Natural killer cell (primary cell): Measurements from ENCODE around the gene PIH1D1. TPM values are rescaled to one million over a fixed set of nuclear protein-coding genes. Genes with fewer than 3 reads are reported as not detected.

ENCODE experiments used
- ATAC-seq, 3 donors: fragments of 150-1000 bp in 2 of 3; fragments of 200-7000 bp in 1 of 3; cut with Tn5 transposase; 1 replicate in 1 of 3; 2 replicates in 2 of 3; pipeline ENCODE4 v1.10.0; 2021; ENCODE audit warnings: mild to moderate bottlenecking in 2 of 3, moderate library complexity in 2 of 3
- DNase-seq, 2 donors: peaks; one replicate each; pipeline versions ENCODE4 v3.0.0 to v3.0.0-alpha.2; 2013 to 2021; ENCODE audit warnings: mixed read lengths in 1 of 2
- H3K27ac ChIP-seq: one replicate; pipeline ENCODE4 v1.5.1; 2013; ENCODE audit warnings: mild to moderate bottlenecking, low read length
- H3K27me3 ChIP-seq: one replicate; pipeline ENCODE4 v1.6.1; 2013; ENCODE audit warnings: low read length; ENCODE audit not compliant: control insufficient read depth, insufficient read depth
- H3K36me3 ChIP-seq: one replicate; pipeline ENCODE4 v1.6.1; 2013; ENCODE audit warnings: low read length; ENCODE audit not compliant: control insufficient read depth, insufficient read depth
- H3K4me1 ChIP-seq: one replicate; pipeline ENCODE4 v1.6.1; 2013; ENCODE audit warnings: low read length; ENCODE audit not compliant: control insufficient read depth, insufficient read depth
- H3K4me3 ChIP-seq: one replicate; pipeline ENCODE4 v1.5.1; 2013; ENCODE audit warnings: low read length
- H3K9me3 ChIP-seq: one replicate; pipeline ENCODE4 v1.6.1; 2013; ENCODE audit warnings: low read length; ENCODE audit not compliant: control insufficient read depth, insufficient read depth
- H3K27ac Mint-ChIP-seq, 2 donors: one replicate each; pipeline ENCODE4 v1.8.0; 2022; ENCODE audit warnings: mild to moderate bottlenecking in 2 of 2, mixed read lengths in 2 of 2, moderate library complexity in 1 of 2
- H3K27me3 Mint-ChIP-seq, 2 donors: one replicate each; pipeline ENCODE4 v1.8.0; 2022; ENCODE audit warnings: low read depth in 2 of 2, mixed read lengths in 2 of 2
- H3K36me3 Mint-ChIP-seq: one replicate; pipeline ENCODE4 v1.8.0; 2022; ENCODE audit warnings: mixed read lengths
- H3K4me1 Mint-ChIP-seq, 2 donors: one replicate each; pipeline ENCODE4 v1.8.0; 2022; ENCODE audit warnings: mixed read lengths in 2 of 2
- H3K4me3 Mint-ChIP-seq: one replicate; pipeline ENCODE4 v1.8.0; 2022; ENCODE audit warnings: mild to moderate bottlenecking, moderate library complexity, mixed read lengths
- H3K9me3 Mint-ChIP-seq, 2 donors: one replicate each; pipeline ENCODE4 v1.8.0; 2022; ENCODE audit warnings: mixed read lengths in 2 of 2
- whole genome bisulfite sequencing: methylation state at CpG from one replicate; pipeline ENCODE4 v1.1.7; 2013; ENCODE audit warnings: missing lambda C conversion rate; ENCODE audit not compliant: insufficient coverage; 5-methylcytosine and 5-hydroxymethylcytosine counted together
- intact Hi-C: fragments of 100-400 bp; cut with micrococcal nuclease; formaldehyde crosslinking; loops from one replicate; pipeline ENCODE4 v1.14.2; 2022
- total RNA-seq, 4 donors: library from RNA; stranded (reverse); fragments of 120-200 nt in 1 of 4; gene quantifications; one replicate each; pipeline versions ENCODE4 v1.2.3 to v1.2.4, GENCODE V29; 2013 to 2022
- TF ChIP-seq, protein P1 (sequence below): fragments of 200-600 bp; IDR thresholded peaks from one replicate; pipeline ENCODE4 v1.8.0; 2022; ENCODE audit warnings: antibody characterized with exemption

Gene PIH1D1
- total RNA-seq, 3 donors from 2014 or later (not counting 1 experiment from before 2014, with no cell fraction given), result 112 to 149 (median 138) TPM

GRCh38 chr19:49423071-49423984 lies 28.3 kb downstream of the PIH1D1 start, which contains the start of gene PTH2:
PTH2 (minus strand) TSS chr19:49423441; CDS start chr19:49423339, 102 bp downstream.
- TF ChIP-seq, protein P1, sequence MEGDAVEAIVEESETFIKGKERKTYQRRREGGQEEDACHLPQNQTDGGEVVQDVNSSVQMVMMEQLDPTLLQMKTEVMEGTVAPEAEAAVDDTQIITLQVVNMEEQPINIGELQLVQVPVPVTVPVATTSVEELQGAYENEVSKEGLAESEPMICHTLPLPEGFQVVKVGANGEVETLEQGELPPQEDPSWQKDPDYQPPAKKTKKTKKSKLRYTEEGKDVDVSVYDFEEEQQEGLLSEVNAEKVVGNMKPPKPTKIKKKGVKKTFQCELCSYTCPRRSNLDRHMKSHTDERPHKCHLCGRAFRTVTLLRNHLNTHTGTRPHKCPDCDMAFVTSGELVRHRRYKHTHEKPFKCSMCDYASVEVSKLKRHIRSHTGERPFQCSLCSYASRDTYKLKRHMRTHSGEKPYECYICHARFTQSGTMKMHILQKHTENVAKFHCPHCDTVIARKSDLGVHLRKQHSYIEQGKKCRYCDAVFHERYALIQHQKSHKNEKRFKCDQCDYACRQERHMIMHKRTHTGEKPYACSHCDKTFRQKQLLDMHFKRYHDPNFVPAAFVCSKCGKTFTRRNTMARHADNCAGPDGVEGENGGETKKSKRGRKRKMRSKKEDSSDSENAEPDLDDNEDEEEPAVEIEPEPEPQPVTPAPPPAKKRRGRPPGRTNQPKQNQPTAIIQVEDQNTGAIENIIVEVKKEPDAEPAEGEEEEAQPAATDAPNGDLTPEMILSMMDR, result no peak
- Histone ChIP-seq H3K9me3 (no peaks in the 10 kb centered on the region), H3K27ac (no peak within 1 kb of the TSS), H3K4me1 (peaks cover 50% of the 10 kb centered on the region), H3K27me3 (peaks cover 80% of the 10 kb centered on the region), H3K4me3 (no peak within 1 kb of the TSS), H3K36me3 (no peaks in the 10 kb centered on the region)
- Mint-ChIP-seq H3K27me3 (peaks cover 86 to 99% of the 10 kb centered on the region in 2 donors), H3K9me3 (no peaks in the 10 kb centered on the region), H3K4me3 (peak within 1 kb of the TSS; percentile 83), H3K4me1 (peaks cover 57 to 58% of the 10 kb centered on the region in 2 donors), H3K36me3 (peaks cover 9% of the 10 kb centered on the region), H3K27ac (peak within 1 kb of the TSS in 1 of 2 donors; percentile 25)
- intact Hi-C loops, result no loop called here
- DNase-seq (no peak), ATAC-seq (no peak)
- WGBS, result 10% methylated on average over 42 of the region's 42 CpGs

- no peaks in the 10 kb centered on the region for H3K9me3 Mint-ChIP-seq
- H3K4me1 ChIP-seq, result peaks cover 42% of the 10 kb centered on the region
- H3K27me3 Mint-ChIP-seq, result peaks cover 85 to 99% of the 10 kb centered on the region in 2 donors
- intact Hi-C loops, result no loop called here
- ATAC-seq, result peak; percentile 78 to 91 (median 82)
- peak overlapping the region; percentile 83 for H3K4me3 Mint-ChIP-seq
- peaks cover 9% of the 10 kb centered on the region for H3K36me3 Mint-ChIP-seq
- H3K4me1 Mint-ChIP-seq, result peaks cover 50% of the 10 kb centered on the region in 2 donors
- no peaks in the 10 kb centered on the region for H3K9me3 ChIP-seq
- no peaks in the 10 kb centered on the region for H3K36me3 ChIP-seq
- peaks cover 72% of the 10 kb centered on the region for H3K27me3 ChIP-seq
- 3% methylated on average over 58 of the region's 58 CpGs for WGBS
- no peak overlapping the region for H3K4me3 ChIP-seq
- peak overlapping the region in 1 of 2 donors; percentile 25 for H3K27ac Mint-ChIP-seq
- no peak overlapping the region for H3K27ac ChIP-seq
- TF ChIP-seq, protein P1, result peak; percentile 50
- peak; percentile 62 to 70 for DNase-seq
Measured at GRCh38 chr19:49422407-49423070, 29.1 kb downstream of the PIH1D1 start.

DNA sequence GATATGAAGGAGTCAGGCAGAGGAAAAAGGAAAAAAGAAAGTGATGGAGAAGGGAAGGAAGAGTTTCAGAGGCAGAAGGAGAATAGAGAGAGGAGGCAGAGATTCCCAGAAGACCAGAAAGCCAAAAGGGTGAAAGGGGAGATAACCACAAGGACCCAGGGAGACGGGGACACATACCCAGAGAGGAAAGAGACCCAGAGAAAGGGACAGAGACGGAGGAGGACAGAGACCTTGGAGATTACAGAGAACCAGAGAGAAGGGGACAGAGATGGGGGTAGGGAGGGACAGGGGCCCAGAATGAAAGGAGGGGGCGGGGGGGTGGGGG lies 29.8 kb downstream of the PIH1D1 start:
- TF ChIP-seq, protein P1, result no peak
- 33% methylated on average over 3 of the region's 3 CpGs for WGBS
- intact Hi-C loops, result no loop called here
- peaks cover 44 to 47% of the 10 kb centered on the region in 2 donors for H3K4me1 Mint-ChIP-seq
- peaks cover 68% of the 10 kb centered on the region for H3K27me3 ChIP-seq
- H3K4me3 ChIP-seq, result no peak overlapping the region
- peaks cover 9% of the 10 kb centered on the region for H3K36me3 Mint-ChIP-seq
- no peak for ATAC-seq
- no peaks in the 10 kb centered on the region for H3K36me3 ChIP-seq
- no peaks in the 10 kb centered on the region for H3K9me3 ChIP-seq
- peaks cover 39% of the 10 kb centered on the region for H3K4me1 ChIP-seq
- H3K9me3 Mint-ChIP-seq, result no peaks in the 10 kb centered on the region
- H3K27ac ChIP-seq, result no peak overlapping the region
- peak overlapping the region; percentile 21 for H3K4me3 Mint-ChIP-seq
- DNase-seq, result no peak
- H3K27ac Mint-ChIP-seq, result no peak overlapping the region
- H3K27me3 Mint-ChIP-seq, result peaks cover 81 to 95% of the 10 kb centered on the region in 2 donors
